ENCODE data around the gene PGAP3.

Gene PGAP3

DNA sequence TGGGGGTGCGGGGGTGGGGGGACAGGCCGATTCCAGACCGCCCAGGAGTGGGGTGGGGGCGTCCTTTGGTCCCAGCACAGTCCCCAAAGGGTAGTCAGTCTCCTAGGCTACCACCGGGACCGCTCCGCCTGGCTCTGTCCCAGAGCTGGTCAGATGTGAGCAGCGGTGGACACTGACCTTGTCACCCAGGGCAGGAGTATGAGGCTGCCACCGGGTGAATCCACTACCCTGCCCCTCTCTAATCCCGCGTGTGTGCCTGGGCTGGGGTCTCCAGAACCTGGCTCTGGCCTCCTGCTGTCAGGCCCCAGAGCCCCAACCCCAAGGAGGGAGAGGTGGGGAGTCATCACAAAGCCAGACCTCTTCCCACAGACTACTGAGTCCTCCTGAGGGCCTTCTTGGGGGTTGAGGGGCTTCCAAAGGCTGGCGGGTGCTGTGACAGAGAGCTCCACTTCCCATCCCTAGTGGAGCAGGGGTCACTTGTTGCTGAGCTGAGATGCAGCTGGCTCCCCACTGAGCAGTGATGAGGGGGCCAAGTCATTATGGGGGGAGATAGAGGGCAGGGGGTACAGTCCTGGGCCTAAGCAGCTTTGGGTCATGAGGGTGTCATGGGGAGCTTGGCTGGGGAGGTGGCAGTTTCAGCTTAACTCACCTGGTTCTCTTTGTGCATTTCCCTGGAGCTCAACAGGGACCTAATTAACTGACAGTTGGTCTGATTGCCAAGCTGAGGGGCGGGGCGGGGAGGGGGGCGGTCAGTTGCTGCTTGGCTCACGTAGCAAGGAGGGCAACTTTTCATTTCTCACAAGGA, 59.9 kb downstream of the PGAP3 start:
- DNase-seq = no peak
- intact Hi-C loops (cut with DNase I) = no loop called here

DNA sequence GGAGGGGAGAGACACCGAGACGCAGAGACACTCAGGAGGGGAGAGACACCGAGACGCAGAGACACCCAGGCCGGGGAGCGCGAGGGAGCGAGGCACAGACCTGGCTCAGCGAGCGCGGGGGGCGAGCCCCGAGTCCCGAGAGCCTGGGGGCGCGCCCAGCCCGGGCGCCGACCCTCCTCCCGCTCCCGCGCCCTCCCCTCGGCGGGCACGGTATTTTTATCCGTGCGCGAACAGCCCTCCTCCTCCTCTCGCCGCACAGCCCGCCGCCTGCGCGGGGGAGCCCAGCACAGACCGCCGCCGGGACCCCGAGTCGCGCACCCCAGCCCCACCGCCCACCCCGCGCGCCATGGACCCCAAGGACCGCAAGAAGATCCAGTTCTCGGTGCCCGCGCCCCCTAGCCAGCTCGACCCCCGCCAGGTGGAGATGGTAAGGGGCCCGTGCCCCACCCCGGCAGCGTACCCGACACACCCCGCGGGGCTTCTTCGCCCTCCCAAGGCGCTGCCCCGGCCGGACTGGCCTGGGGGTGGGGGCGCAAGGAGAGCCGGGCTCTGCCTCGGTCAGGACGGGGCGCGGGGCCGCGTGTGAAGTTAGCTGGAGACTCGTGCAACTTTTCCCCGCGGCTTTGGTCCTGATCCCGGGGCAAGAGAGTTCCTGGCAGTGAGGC, 60.7 kb downstream of the PGAP3 start:
- intact Hi-C loops (cut with DNase I) = no loop called here
- no peak for DNase-seq

DNA sequence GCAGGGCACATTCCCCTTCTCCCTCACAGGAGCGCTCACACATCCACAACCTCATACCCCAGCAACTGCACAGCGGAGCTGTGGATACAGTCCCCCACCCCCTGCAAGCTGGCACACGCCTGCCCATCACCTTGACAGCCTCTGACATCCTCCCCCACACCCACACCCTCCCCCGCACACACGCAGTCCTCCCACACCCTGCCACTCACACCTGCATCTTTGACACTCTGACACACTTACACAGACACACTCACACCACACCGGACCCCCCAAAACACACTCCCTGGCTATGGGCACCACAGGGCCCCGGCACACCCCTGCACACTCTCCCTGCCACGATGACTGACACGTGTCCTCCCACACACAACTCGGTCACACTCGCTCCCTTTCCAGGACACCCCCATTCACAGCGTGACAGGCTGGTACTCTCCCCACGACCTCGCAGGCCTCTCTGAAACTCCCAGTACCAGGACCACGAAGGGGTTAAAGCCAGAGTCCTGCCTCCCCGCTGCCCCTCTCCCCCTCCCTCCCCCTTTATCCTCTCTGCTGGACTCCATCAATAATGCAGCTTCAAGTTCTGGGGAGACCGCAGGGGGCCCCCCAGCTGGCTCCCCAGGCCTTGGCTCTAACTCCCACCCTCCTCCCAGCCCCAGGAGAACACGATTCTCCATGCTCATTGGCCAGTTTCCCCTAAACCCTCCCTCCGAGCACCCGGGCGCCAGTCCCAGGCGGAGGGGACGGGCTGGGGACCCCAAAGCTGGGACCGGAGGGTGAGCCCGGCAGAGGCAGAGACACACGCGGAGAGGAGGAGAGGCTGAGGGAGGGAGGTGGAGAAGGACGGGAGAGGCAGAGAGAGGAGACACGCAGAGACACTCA, 61.4 kb downstream of the PGAP3 start, which contains the start of gene PPP1R1B:
TSS of gene PPP1R1B (plus strand) at position 782 of the 876 bp plus-strand sequence. CDS start 441 bp downstream, outside the sequence.
- intact Hi-C loops (cut with DNase I) = no loop called here
- DNase-seq = peak in 3 of 10 donors; percentile 57 to 85 (median 67)

DNA sequence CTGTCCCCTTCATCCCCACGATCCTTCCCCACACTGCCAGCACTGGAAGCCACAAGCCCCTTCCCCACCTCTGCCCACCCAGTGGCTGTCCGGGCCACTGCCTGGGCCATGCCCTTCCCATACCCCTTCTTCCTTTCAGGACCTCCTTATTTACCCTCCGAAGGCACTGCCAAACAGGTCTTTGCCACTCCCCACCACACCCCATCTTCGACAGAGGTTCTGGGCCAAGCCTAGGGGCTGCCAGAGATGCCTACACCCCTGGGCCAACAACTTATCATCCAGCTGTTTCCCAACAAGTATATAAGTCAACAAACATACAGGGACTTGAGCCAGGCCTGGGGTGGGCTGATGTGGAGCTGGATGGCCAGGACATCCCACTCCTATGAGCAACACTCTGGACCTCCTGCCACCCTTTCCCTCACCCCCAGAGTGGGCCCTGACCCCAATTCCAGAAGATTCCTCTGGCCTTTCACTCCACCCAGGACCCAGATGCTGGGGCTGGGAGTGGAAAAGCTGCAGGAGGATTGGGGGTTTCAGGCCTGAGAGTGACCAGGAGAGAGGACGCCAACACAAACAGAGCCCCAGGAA, 62.6 kb downstream of the PGAP3 start:
- no peak for DNase-seq
- intact Hi-C loops (cut with DNase I) = no loop called here

DNA sequence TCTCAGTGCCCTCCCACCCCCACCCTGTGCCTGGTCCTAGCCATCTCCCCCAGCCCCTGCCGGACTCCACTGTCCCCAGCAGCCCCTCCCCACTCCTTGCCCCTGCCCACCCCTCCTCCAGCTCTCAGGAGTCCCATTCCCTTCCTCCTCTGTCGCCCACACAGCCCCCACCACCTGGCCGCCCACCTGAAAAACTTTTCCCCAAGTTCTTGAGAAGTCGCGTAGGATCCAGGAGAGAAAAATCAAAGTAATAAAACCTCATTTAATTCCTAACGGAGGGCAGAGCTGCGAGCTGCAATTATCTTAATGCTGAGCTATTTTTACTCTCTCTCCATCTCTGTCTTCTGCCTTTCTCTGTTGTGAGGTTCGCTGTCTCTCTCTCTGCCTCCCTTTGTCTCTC, 63.5 kb downstream of the PGAP3 start:
- no peak for DNase-seq
- intact Hi-C loops (cut with DNase I) = loop anchor here (5.0 kb wide), 2 partner anchors 77 to 108 kb away; partner anchors contain the start of gene MIEN1

DNA sequence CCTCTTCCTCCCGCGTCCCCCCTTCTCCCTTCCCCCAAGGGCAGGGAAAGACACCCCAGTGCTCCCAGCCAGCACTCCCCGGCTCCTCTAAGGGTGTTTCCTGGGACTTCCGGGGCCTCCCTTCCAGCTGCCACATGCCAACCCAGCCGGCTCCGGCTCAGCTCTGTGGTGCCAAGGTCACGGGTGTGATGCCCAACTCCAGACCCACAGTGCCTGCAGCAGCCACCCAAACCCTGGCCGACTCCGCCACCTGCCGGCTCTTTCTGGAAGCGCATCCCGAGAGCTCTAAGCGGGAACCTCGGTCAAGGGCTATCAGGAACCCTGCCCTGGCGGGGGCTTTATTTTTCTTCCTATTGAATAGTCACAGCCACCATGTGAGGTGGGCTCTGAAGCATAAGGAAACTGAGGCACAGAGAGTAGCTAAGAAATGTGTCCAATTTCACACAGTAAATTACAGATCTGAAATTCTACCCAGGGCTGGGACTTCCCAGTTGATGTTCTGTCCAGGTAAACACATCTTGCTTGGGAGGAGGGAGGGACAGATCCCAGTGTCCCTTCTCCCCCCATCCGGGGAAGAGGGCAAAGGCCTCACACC, 64.4 kb downstream of the PGAP3 start:
- intact Hi-C loops (cut with DNase I) = loop anchor here (2.0 to 5.0 kb wide), 3 partner anchors 76 to 131 kb away; partner anchors contain the start of gene MIEN1
- peak; percentile 84 to 98 (median 93) for DNase-seq

DNA sequence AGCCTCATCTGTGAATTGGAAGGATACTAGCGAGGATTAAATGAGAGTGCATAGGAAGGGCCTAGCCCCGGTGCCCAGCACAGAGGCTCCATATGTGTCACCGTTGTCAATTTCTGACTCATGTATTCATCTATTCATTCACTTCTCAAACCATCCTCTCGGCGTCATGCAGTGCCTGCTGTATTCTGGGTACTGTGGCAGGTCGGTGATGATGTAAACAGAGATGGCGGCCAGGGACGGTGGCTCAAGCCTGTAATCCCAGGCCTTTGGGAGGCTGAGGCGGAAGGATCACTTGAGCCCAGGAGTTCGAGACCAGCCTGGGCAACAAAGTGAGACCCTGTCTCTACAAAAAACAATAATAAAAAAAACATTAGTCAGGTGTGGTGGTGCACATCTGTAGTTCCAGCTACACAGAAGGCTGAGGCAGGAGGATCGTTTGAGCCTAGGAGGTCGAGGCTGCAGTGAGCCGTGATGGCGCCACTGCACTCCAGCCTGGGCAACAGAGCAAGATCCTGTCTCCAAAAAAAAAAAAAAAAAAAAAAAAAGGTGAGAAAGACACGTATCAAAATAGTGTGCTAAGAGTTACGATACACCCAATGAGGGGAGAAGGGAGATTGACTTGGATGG, 65.4 kb downstream of the PGAP3 start:
- DNase-seq = peak in 1 of 10 donors; percentile 79
- intact Hi-C loops (cut with DNase I) = loop anchor here (1.0 to 5.0 kb wide), 4 partner anchors 50 to 132 kb away; partner anchors contain the start of gene MIEN1

DNA sequence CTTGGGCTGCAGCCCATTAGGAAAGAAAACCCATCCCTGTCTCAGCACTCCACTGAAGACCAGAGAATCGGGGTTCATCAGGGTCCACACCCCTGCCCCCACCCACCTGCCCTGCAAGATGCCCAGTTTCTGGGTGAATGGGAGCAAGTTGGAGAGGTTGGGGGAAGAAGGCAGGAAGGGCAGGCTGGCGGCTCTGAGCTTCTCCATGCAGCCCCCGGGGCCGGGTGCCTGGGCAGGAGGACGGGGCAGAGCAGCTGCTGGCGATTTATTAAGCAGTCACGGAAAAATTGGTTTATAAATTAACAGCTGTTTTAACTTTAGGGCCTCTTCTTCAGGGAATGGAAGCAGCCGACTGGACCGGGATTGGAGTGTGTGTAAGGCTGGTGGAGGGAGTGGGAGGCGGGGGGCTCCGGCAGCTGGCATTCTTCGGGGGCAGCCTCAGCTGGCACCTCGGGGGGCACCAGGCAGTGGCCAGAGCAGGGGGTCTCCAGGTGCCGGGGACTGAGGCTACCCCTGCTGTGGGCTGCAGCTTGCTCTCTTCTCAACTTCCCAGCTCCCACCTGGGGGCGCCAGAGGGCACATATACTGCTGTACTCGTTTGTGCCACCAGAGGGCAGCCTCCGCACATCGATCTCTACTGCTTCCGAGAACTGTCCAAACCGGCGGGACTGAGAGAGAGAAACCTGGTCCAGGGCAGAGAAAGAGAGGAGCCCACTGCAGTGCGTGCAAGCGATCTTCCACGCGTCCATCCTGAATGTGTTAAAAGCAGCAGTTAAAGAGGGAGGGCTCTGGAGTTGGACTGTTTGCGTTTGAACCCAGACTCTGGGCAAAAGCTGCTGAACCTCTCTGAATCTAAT, 66.1 kb downstream of the PGAP3 start:
- intact Hi-C loops (cut with DNase I) = loop anchor here (1.0 to 5.0 kb wide), 4 partner anchors 51 to 133 kb away; partner anchors contain the start of gene MIEN1
- DNase-seq = peak; percentile 84 to 98 (median 92)
